ENCODE measurements around the gene PTBP2.
"Not testable (repeated sequence)": the region's sequence is repeated elsewhere in the genome, so short reads cannot be mapped to it uniquely, and the experiment has no call there.

Gene PTBP2

GRCh38 chr1:96741335-96741734, 19.8 kb downstream of the PTBP2 start:
- DNase-seq: no peak

GRCh38 chr1:96746440-96747420, 25.1 kb downstream of the PTBP2 start:
- no peak for DNase-seq

GRCh38 chr1:96747565-96747964, 26.0 kb downstream of the PTBP2 start:
- DNase-seq: no peak

- DNase-seq: no peak
Observed at GRCh38 chr1:96748078-96748477, 26.5 kb downstream of the PTBP2 start.

- no peak for DNase-seq
Observed at GRCh38 chr1:96749618-96750017, 28.0 kb downstream of the PTBP2 start.

- DNase-seq: no peak
Observed at GRCh38 chr1:96752394-96752793, 30.8 kb downstream of the PTBP2 start.

- DNase-seq: no peak
Observed at GRCh38 chr1:96756789-96757188, 35.2 kb downstream of the PTBP2 start.

- DNase-seq: not testable (repeated sequence)
Observed at GRCh38 chr1:96762586-96762985, 41.0 kb downstream of the PTBP2 start.

- DNase-seq: no peak
Observed at GRCh38 chr1:96763514-96763913, 41.9 kb downstream of the PTBP2 start.

GRCh38 chr1:96764469-96764868, 42.9 kb downstream of the PTBP2 start:
- no peak for DNase-seq

GRCh38 chr1:96771847-96772246, 50.3 kb downstream of the PTBP2 start:
- no peak for DNase-seq

GRCh38 chr1:96772349-96772748, 50.8 kb downstream of the PTBP2 start:
- no peak for DNase-seq

- no peak for DNase-seq
Observed at GRCh38 chr1:96772972-96773371, 51.4 kb downstream of the PTBP2 start.

GRCh38 chr1:96782206-96782605, 60.6 kb downstream of the PTBP2 start:
- DNase-seq: no peak

GRCh38 chr1:96782856-96783255, 61.3 kb downstream of the PTBP2 start:
- no peak for DNase-seq

- DNase-seq: no peak
Observed at GRCh38 chr1:96790599-96790998, 69.0 kb downstream of the PTBP2 start.

GRCh38 chr1:96792220-96792619, 70.6 kb downstream of the PTBP2 start:
- DNase-seq: no peak

- DNase-seq: not testable (repeated sequence)
Observed at GRCh38 chr1:96801696-96802095, 80.1 kb downstream of the PTBP2 start.

- DNase-seq: no peak
Observed at GRCh38 chr1:96804648-96805047, 83.1 kb downstream of the PTBP2 start.

- DNase-seq: no peak
Observed at GRCh38 chr1:96808191-96808590, 86.6 kb downstream of the PTBP2 start.

- no peak for DNase-seq
Observed at GRCh38 chr1:96815914-96816313, 94.3 kb downstream of the PTBP2 start.

GRCh38 chr1:96820107-96820506, 98.5 kb downstream of the PTBP2 start:
- no peak for DNase-seq

GRCh38 chr1:96820671-96821070, 99.1 kb downstream of the PTBP2 start:
- DNase-seq: no peak

- no peak for DNase-seq
Observed at GRCh38 chr1:96825231-96825630, 103.6 kb downstream of the PTBP2 start.

Measured in activated CD4-positive, alpha-beta T cell treated with anti-CD3 and anti-CD28 coated beads, Interleukin-2, amount 50 U/mL, for 1 hour (primary cell).